ENCODE results near the gene PRKCE.
"Not testable (repeated sequence)": the region's sequence is repeated elsewhere in the genome, so short reads cannot be mapped to it uniquely, and the experiment has no call there.

PRKCE gene

DNA sequence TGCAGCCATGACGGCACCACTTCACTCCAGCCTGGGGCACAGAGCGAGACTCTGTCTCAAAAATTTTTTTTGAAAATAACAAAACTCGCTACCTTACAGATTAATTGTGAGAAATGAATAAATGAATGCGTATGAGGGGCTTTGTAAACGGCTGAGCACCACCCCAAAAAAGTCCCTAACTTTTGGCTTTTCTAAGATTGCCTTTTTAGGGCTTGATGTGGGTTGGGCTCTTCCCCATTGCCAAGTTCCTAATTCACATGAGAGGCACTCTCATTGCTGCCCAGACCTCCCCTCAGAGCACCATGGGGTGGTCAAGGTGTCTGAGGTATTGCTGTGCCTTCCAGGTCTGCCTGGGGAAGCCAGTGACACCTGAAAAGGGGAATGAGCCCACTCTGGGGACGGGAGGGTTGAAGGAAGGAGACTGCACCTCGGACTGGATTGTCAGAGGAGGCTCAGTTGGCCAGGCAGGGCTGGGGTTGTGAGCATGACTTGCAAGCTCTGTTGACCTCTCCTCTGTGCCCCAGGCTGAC lies 186.4 kb downstream of the PRKCE start:
- DNase-seq (ENCODE audit: low spot score) = no peak

DNA sequence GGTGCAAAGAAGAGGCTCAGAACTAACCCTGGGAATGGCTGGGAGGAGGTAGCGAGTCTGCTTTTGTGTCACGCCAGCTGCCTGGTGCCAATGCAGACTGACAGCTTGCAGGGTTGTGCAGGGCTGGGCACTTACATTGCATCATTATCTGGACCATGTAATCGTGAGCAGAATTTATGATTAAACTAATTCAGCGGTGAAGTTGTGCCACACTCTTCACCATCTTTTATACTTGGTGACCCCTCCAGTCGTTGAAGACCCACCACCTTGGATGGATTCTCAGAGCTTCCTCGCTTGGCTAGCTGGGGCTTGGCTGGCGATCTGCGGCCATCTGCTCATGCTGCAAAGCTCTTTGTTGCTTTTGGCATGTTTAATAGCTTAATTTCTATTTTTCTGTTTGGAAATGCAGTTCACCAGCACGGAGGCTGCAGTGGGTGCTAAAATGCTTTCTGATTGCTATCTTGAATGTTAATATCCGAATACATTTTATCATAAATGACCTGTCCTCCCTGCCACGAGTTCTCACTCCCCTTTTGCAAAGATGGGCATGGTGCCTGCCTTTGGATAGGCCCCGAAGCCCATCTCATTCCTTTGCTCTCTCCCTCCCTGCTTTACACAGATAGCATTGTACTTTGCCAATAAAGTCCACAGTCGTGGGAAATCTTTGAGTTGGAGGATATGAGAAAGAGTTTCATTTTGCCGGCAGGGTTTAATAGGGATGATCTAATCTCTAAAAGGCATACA lies 188.2 kb downstream of the PRKCE start:
- peak; percentile 25 for DNase-seq (ENCODE audit: low spot score)

DNA sequence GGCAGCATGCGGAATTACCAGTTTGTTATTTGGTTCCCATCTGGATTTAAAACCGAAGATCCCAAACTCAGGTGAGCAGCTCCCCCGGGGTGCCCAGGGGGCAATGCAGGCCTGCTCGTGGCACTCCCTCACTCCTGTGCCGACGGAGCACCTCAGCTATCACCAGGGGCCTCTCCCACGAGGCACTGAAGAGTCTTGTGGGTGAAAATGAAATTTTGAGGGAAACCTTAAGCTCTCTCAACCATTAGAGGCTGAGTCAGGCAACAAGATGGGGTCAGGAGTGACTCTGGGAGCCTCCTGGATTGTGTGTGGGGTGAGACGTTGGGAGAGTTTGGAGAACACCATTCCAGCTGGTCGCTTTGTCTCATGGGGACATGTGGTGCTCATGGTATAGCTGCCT lies 189.0 kb downstream of the PRKCE start:
- no peak for DNase-seq (ENCODE audit: low spot score)

DNA sequence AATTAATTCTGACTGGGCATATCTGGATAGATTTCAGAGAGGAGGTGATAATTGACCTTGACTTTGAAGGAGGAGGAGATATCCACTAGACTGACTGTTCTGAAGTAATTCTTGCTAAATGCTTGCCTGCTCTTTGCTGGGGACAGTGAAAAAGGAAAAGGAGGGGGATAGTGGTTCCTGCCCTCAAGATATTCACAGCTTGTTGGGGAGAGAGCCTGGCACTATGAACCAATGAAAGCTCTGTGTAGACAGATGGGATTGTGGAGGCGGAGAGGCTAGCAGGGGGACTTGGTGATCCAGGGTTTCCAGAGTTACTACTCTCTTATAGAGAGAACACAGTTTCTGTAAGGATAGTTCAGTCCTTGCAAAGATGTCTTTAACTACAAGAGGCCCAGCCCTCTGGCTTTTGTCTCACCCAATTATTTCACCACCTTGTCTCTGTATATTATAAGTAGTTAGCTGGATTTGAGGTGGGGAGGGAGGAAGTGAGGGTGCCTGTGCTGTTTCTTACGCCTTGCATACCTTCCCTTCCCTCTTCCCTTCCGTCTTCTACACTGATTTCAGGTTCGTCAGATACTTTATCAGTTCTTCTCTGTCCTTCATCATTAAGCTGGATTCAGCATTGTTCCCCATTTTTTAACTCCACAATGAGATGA lies 190.4 kb downstream of the PRKCE start:
- no peak for DNase-seq (ENCODE audit: low spot score)

DNA sequence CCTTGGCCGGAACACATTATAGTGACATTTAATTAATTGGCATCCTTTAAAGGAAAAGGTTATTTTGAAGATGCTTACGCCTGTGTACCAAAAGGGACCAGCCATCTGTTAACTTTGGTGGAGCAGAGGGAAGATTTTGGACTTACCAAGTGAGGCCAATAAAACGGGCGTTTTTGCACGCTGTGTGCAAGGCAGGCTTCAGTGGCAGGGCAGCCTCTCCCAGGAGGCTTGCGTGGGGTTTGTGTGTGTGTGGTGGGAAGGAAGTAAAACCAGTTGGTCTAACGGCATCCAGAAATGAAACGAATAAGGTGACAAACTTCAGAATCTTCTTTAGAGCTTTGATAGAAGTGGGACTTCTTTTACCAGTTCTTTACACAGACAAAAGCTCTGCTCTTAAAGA lies 191.7 kb downstream of the PRKCE start:
- no peak for DNase-seq (ENCODE audit: low spot score)

DNA sequence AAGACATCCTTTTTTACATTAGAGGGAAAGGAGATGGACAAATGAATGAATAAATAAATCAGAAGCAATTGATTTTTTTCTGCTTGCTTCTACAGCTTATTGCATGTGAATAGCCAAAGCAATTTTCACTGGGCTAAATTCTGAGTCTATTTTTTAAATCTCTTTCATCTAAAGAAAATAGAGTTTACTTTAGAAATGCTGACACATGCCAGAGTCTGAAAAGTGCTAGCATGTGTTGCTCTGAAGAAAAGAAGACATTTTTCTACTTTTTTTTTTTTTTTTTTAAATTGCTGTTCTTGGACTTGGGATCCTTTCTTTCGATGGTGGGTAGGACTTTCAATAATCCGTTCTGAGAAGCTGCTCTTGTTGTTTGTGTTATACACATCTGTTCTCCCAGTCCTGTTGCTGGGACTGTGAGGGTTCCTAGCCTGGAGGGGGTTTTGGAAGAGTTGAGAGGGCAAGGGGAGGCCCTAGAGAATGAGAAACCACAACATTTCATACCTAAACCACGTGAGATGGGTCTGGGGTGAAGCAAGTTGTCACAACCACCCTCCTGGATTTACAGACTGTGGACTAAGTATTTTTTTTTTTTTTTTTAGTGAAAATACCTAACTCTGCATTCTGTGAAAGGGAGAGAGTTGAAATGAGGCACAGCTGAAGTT lies 193.5 kb downstream of the PRKCE start:
- DNase-seq (ENCODE audit: low spot score) = no peak

DNA sequence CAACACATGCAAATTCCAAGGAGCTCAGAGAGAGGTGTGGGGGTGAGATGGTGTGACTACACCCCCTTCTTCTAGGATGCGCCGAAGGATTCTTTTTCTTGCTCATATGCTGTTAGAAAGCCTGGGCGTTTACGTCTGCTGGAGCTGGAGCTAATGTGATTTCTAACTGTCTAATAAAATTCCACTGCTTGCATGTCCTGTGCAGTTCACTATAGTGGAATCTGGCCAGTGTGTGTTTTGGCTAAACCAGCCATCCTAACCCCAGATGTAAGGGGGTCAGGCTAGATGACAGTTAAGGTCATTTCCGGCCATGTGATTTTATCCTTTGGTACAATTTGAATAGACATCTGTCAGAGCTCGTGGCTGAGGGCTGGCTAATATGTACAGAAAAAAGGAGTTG lies 194.1 kb downstream of the PRKCE start:
- DNase-seq (ENCODE audit: low spot score) = peak; percentile 49

DNA sequence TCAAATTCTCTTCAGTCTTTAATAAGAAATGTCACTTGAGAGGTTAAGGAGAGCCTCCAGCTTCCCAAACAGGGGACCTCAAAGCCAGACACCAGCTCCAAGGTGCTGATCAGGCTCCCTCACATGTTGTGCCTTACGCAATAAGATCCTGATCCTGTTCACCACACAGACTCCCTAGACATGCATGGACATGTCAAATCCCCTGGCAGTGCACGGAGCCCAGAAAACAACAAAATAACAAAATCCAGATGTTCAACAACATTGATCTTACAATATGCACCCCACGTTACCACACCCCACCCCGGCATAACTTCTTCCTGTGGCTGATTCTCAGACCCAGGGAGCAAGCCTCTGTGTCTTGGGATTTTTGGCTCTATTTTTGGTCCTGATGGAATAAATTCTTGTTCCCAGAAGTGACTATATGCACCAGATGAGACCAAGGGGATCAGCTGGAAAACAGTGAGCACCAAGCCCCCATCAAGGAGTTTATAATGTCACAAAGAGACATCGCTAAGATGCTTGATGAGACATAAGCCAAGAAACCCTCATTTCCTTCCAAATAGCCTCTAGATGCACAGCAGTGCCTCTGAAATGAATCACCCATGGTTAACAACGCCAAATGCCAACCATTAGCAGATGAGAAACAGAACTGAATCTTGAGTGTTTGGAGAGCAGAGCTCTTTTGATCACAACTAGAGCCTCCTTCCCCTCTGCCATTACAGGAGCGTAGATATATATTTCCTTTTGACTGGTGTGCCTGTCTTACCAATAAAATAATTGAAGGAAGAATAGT lies 198.2 kb downstream of the PRKCE start:
- no peak for DNase-seq (ENCODE audit: low spot score)

DNA sequence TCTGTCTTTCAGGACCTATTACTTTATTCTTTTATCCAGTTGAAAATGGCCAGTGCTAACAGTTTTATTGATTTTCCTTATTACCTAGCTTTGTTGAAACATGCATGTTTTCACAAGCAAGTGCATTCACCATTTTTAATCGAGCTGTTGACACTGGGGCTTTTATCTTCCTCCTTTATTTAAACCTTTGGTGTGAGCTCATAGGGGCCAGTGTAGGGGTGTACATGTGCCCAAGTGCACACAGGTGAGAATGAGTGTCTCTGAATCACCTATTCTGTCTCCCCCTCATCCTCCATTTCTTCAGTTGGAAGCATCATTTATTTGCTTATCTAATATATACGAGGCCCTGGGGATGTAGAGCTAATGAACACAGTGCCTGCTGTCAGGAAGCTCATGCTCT lies 199.1 kb downstream of the PRKCE start:
- no peak for DNase-seq (ENCODE audit: low spot score)

DNA sequence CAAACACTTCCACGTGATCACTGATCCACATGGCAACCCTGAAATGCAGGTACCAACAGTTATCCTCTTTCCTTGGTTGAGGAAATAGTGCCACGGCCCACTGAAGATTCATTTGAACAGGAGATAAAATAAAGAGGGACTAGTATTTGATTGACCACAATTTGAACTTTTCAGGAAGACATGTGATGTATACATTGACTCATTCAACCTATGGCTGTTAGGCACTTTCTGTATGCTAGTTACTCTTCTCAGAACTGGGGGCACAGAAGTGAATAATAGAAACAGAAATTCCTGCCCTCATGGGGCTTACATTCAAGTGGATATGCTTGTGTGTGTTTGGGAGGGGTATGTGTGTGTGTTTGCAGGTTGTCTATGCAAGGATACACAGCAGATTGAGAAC lies 199.6 kb downstream of the PRKCE start:
- no peak for DNase-seq (ENCODE audit: low spot score)

DNA sequence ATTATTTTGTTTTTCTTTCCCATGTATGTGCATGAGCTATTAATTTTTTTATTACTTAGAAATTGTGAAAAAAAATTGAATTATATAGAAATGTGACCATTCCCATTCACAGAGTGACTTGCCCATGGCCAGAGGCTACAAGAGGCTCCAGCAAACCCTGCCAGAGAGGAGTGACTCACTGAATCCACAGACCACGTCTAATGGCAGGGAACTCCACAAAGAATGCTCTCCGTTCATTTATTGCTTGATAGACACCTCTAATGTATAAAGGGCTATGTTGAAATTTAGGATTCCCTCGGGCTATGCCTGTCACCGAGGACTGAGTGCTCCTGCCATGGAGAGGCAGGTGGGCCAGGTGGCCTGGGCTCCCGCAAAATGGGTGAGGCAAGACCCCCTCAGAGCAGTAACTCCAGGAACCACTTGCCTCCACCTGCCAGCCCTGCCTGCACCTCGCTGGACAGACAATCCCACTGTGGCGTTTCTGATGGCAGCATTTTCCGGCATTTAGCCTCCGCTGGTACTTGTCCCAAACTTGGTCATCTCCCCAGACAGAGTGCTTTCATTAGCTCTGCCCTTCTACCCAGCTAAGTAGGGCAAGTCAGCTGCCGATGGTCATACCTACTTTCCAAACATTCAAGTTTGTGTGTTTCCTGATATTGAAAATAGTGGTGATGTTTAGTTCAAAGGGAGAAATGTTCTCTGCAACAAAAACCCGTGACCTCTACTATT lies 200.3 kb downstream of the PRKCE start:
- DNase-seq (ENCODE audit: low spot score) = no peak

DNA sequence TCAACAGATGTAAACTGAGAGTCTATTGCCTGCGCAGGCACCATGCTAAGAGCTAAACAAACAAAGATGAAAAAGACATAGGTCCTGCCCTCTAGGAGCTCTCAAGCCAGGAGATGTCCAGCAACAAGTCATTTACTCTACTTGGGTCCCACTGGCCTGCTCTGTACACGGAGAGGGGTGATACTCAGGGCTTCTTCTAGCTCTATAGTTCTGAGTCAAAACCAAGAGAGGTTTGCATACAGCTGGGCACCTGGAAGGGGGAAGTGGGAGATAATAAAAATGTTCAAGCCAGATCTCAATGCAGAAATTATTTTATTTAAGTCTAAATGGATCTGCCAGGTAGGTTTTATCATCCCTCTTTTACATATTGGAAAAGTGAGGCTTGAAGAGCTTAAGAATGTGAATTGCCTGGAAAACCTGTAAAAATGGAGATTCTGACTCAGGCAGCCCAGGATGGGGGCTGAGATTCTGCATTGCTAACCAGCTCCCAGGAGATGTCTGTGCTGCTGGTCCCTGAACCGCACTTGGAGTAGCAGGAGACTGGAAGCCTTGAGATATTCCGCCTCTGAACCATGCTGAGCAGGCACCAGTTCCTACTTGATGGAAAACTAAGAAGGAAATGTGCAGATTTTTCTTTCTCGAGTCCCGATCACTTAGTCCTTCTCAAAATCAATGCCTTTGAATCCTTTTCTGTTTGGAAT lies 201.1 kb downstream of the PRKCE start:
- no peak for DNase-seq (ENCODE audit: low spot score)

DNA sequence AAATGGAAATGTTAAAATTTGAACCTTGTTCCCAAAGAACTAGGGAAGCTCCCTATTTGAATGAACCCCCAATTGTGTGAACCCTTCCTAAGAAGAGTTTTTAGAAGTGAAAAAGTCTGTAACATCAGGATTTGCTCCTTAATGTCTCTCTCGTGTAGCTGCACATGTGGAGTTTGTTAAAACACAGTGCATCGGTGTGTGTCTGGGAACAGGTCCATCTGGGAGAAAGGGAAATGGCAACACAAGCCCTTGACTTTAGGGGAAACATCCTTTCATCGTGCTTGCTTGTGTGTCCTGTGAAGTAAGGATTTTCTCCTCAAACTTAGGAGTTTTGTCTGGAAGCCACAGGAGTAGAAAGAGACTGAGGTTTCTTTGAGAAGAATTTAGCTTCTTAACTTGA lies 203.9 kb downstream of the PRKCE start:
- no peak for DNase-seq (ENCODE audit: low spot score)

DNA sequence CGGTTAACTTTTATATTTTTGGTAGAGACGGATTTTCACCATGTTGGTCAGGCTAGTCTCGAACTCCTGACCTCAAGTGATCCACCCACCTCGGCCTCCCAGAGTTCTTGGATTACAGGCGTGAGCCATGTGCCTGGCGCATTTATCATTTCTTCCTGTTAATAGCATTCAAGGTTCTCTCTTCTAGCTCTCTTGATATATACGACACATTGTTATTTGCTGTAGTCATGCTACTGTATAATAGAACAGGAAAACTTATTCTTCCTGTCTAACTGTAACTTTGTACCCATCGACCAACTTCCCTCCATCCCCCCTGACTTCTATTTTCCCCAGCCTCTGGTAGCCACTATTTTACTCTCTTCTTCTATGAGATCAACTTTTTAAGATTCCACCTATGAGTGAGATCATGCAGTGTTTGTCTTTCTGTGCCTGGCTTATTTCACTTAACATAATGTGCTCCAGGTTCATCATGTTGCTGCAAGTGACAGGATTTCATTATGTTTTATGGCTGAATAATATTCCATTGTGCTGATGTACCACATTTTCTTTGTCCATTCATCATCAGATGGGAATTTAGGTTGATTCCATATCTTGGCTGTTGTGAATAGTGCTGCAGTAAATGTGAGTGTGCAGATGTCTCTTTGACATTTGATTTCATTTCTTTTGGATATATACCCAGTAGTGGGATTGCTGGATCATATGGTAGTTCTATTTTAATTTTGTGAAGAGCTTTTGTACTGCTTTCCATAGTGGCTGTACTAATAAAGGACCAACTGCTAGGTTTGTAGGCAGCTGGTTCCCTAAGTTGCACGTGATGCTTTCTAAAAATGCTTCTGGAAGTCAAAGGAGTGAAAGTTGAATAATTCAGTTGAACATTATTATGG lies 205.2 kb downstream of the PRKCE start:
- DNase-seq (ENCODE audit: low spot score) = no peak

DNA sequence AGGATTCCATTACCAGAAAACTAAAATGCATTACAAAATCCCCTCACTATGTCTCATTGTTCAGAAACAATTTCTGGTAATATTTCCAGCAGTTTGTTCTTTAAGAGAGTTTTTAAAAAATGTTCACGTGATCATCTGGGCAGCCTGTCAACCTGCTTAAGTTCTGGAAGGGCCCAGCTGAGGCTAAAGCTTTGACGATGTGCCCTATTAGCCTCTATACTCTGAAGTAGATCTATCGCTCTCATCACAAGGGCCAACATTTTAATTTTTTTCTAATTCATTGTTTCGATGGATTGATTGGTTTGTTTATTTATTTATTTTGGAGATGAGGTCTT lies 205.8 kb downstream of the PRKCE start:
- DNase-seq (ENCODE audit: low spot score) = no peak

DNA sequence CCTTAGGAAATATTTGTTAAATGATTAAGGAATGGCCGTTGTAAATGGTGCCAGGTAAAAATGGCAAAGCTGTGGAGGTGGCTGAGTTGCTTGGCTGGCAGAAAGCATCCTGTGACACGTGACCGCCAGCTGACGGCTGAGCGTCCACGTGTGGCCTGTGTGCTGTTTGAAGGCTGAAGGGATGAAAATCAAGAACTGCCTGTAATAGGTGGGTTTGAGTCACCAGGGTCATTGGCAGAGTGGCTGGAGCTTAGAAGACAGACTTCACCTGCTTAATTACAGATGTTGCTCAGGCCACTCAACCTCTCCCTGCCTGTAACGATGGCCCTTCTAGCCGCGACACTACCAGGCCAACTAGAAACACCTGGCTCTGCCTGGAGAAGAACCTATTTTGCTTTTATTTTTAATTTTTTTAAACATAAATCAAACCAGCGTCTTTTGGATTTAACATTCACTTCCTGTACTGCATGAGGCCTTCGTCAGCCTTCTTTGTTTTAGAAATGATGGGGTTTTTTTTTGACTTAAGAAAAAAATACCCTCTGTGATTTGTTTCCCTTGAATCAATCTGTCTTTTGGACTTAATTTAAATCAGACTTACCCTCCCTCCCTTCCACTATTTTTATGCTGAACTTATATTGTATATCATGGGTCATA lies 206.5 kb downstream of the PRKCE start:
- DNase-seq (ENCODE audit: low spot score) = no peak

DNA sequence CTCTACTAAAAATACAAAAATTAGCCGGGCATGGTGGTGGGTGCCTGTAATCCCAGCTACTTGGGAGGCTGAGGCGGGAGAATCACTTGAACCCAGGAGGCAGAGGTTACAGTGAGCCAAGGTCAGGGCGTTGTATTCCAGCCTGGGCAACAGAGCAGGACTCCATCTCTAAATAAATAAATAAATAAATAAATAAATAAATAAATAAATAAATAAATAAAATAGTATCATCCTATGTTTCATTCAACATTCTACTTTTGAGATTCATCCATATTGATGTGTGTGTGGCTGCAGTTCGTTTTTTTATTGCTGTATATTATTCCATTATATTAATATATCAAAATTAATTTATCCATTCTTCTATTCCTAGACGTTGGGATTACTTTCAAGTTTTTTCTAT lies 207.4 kb downstream of the PRKCE start:
- not testable (repeated sequence) for DNase-seq (ENCODE audit: low spot score)

DNA sequence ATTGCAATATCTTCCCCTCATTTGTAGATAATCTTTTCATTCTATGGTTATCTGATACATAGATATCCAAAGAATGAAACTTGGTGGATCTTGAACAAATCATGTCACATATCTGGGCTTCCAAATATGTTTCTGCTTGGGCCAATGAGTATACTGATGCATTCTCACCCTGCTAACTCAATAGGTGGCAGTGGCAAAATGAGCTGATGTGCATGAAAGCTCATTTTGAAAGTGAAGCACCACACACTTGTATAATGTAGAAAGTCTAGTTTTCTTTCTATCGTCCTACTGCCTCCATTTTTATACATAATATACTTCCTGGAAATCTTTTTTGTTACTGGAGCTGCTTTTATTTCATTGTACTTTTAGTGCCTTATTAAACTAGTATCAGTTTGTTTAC lies 208.2 kb downstream of the PRKCE start:
- no peak for DNase-seq (ENCODE audit: low spot score)

All from putamen (tissue), 1 donor.